IMR-90 (cell line): ENCODE results near the gene AKAP13. TPM values are rescaled to one million over a fixed set of nuclear protein-coding genes. Genes with fewer than 3 reads are reported as not detected.

Experiments
- ATAC-seq: fragments of 200-7000 bp; cut with Tn5 transposase; 2 replicates; pipeline ENCODE4 v1.9.1; 2020; ENCODE audit warnings: low read depth, mild to moderate bottlenecking, moderate library complexity
- BruUV-seq: library from RNA; stranded (reverse); fragments of 400-500 nt; replicated peaks from 2 replicates; lab custom pipeline; 2021; lab: Mats Ljungman, UMichigan
- CTCF ChIA-PET: fragments of 300-600 bp; formaldehyde crosslinking; extraction: SDS; loops from one replicate; lab custom pipeline; 2021; ENCODE audit warnings: antibody characterized with exemption; lab: Yijun Ruan, JAX
- POLR2A ChIA-PET: fragments of 300-600 bp; sonication (Branson Sonifier 250); formaldehyde crosslinking; loops from one replicate; lab custom pipeline; 2022; ENCODE audit warnings: antibody characterized with exemption; ENCODE audit not compliant: unreplicated experiment; lab: Charles Lee
- DNase-seq: peaks from one replicate; pipeline ENCODE4 v3.0.0; 2013
- H2AFZ ChIP-seq: replicated peaks from 2 replicates; pipeline ENCODE3; 2013; ENCODE audit warnings: low read length, mild to moderate bottlenecking; ENCODE audit not compliant: poor library complexity
- H2AK5ac ChIP-seq: 2 replicates; pipeline ENCODE4 v1.6.1; 2013; ENCODE audit warnings: low read depth, low read length, inconsistent platforms
- H2AK9ac ChIP-seq: replicated peaks from 2 replicates; pipeline ENCODE3; 2013; ENCODE audit warnings: mild to moderate bottlenecking, low read depth, low read length, moderate library complexity; ENCODE audit not compliant: poor library complexity
- H2BK120ac ChIP-seq: 2 replicates; pipeline ENCODE4 v1.6.1; 2013; ENCODE audit warnings: low read depth, low read length, inconsistent platforms
- H2BK15ac ChIP-seq: 3 replicates; pipeline ENCODE4 v1.6.1; 2013; ENCODE audit warnings: low read depth, low read length, inconsistent platforms
- H2BK20ac ChIP-seq: 2 replicates; pipeline ENCODE4 v1.6.1; 2013; ENCODE audit warnings: low read depth, mild to moderate bottlenecking, inconsistent platforms, low read length, moderate library complexity
- H2BK5ac ChIP-seq: 2 replicates; pipeline ENCODE4 v1.6.1; 2013; ENCODE audit warnings: mild to moderate bottlenecking, low read depth, low read length, inconsistent platforms; ENCODE audit not compliant: poor library complexity, severe bottlenecking
- H3K14ac ChIP-seq: replicated peaks from 2 replicates; pipeline ENCODE4 v1.6.1; 2013; ENCODE audit warnings: low read depth, low read length, inconsistent platforms
- H3K18ac ChIP-seq: 2 replicates; pipeline ENCODE4 v1.6.1; 2013; ENCODE audit warnings: low read depth, low read length, control low read depth
- H3K23ac ChIP-seq: 2 replicates; pipeline ENCODE4 v1.6.1; 2013; ENCODE audit warnings: low read depth, low read length, inconsistent platforms
- H3K27ac ChIP-seq: 2 replicates; pipeline ENCODE4 v1.5.1; 2013; ENCODE audit warnings: mild to moderate bottlenecking, control low read depth, low read length; ENCODE audit not compliant: insufficient read depth
- H3K27me3 ChIP-seq: 2 replicates; pipeline ENCODE4 v1.6.1; 2013; ENCODE audit warnings: low read length; ENCODE audit not compliant: control insufficient read depth, insufficient read depth
- H3K36me3 ChIP-seq: 2 replicates; pipeline ENCODE4 v1.6.1; 2013; ENCODE audit warnings: low read length, mixed read lengths; ENCODE audit not compliant: control insufficient read depth, insufficient read depth
- H3K4ac ChIP-seq: 2 replicates; pipeline ENCODE4 v1.6.1; 2013; ENCODE audit warnings: low read depth, low read length, inconsistent platforms
- H3K4me1 ChIP-seq: 2 replicates; pipeline ENCODE4 v1.6.1; 2013; ENCODE audit warnings: low read length, mixed read lengths; ENCODE audit not compliant: control insufficient read depth, insufficient read depth
- H3K4me2 ChIP-seq: 2 replicates; pipeline ENCODE4 v1.6.1; 2013; ENCODE audit warnings: low read depth, mild to moderate bottlenecking, control low read depth, low read length, moderate library complexity
- H3K4me3 ChIP-seq: 2 replicates; pipeline ENCODE4 v1.5.1; 2013; ENCODE audit warnings: low read depth, mild to moderate bottlenecking, control low read depth, low read length, moderate library complexity; ENCODE audit not compliant: insufficient read depth
- H3K56ac ChIP-seq: 2 replicates; pipeline ENCODE4 v1.6.1; 2013; ENCODE audit warnings: low read length, inconsistent platforms; ENCODE audit not compliant: insufficient read depth; ENCODE audit errors: extremely low read depth
- H3K79me1 ChIP-seq, 2 experiments: 2 replicates each; pipeline ENCODE4 v1.6.1; 2013; ENCODE audit warnings: low read length in 2 of 2, inconsistent platforms in 1 of 2, low read depth in 1 of 2
- H3K9ac ChIP-seq: 2 replicates; pipeline ENCODE4 v1.6.1; 2013; ENCODE audit warnings: low read depth, low read length, control low read depth
- H3K9me1 ChIP-seq: 2 replicates; pipeline ENCODE4 v1.6.1; 2013; ENCODE audit warnings: low read length, inconsistent platforms; ENCODE audit not compliant: insufficient read depth
- H3K9me3 ChIP-seq: 2 replicates; pipeline ENCODE4 v1.6.1; 2013; ENCODE audit warnings: low read length; ENCODE audit not compliant: control insufficient read depth, insufficient read depth
- H4K20me1 ChIP-seq: 2 replicates; pipeline ENCODE4 v1.6.1; 2013; ENCODE audit warnings: low read length, inconsistent platforms; ENCODE audit not compliant: insufficient read depth
- H4K5ac ChIP-seq: 2 replicates; pipeline ENCODE4 v1.6.1; 2013; ENCODE audit warnings: mild to moderate bottlenecking, low read depth, low read length, control low read depth
- H4K8ac ChIP-seq, 2 experiments: 2 replicates each; pipeline ENCODE4 v1.6.1; 2013; ENCODE audit warnings: low read depth in 2 of 2, low read length in 2 of 2, control low read depth in 1 of 2, inconsistent platforms in 1 of 2
- H4K91ac ChIP-seq: 2 replicates; pipeline ENCODE4 v1.6.1; 2013; ENCODE audit warnings: low read depth, low read length, inconsistent platforms; ENCODE audit not compliant: insufficient read depth
- CEBPB ChIP-seq: IDR thresholded peaks from 2 replicates; pipeline ENCODE4 v1.6.1; 2012; ENCODE audit warnings: low read depth, low read length, improper control_type of control experiment
- CHD1 ChIP-seq: IDR thresholded peaks from 2 replicates; pipeline ENCODE4 v1.6.1; 2012; ENCODE audit warnings: low read depth, low read length, improper control_type of control experiment
- FOS ChIP-seq: fragments of 150-350 bp; IDR thresholded peaks from 2 replicates; pipeline ENCODE4 v1.6.1; 2016; ENCODE audit warnings: low read depth, low read length
- MAFK ChIP-seq: IDR thresholded peaks from 2 replicates; pipeline ENCODE4 v1.6.1; 2012; ENCODE audit warnings: low read depth, low read length, improper control_type of control experiment
- MAZ ChIP-seq: IDR thresholded peaks from 2 replicates; pipeline ENCODE4 v1.6.1; 2012; ENCODE audit warnings: low read depth, mild to moderate bottlenecking, low read length, improper control_type of control experiment, moderate library complexity, borderline replicate concordance
- NFE2L2 ChIP-seq: fragments of 150-350 bp; IDR thresholded peaks from 2 replicates; pipeline ENCODE4 v1.6.1; 2016; ENCODE audit warnings: low read depth, mild to moderate bottlenecking, low read length
- POLR2A ChIP-seq: IDR thresholded peaks from 2 replicates; pipeline ENCODE4 v1.6.1; 2012; ENCODE audit warnings: mild to moderate bottlenecking, low read depth, low read length
- RAD21 ChIP-seq: IDR thresholded peaks from 2 replicates; pipeline ENCODE4 v1.6.1; 2012; ENCODE audit warnings: low read length, improper control_type of control experiment
- RCOR1 ChIP-seq: IDR thresholded peaks from 2 replicates; pipeline ENCODE4 v1.6.1; 2012; ENCODE audit warnings: mild to moderate bottlenecking, low read length, improper control_type of control experiment; ENCODE audit not compliant: insufficient replicate concordance
- RFX5 ChIP-seq: IDR thresholded peaks from 2 replicates; pipeline ENCODE4 v1.8.0; 2012; ENCODE audit warnings: low read depth, mild to moderate bottlenecking, low read length, moderate library complexity
- WGBS, 2 experiments: methylation state at CpG; one replicate each; pipeline versions ENCODE4 v1.1.5 to v1.1.7; 2013; ENCODE audit warnings: missing lambda C conversion rate in 2 of 2; ENCODE audit not compliant: insufficient read length in 1 of 2; ENCODE audit errors: extremely low coverage in 2 of 2; 5-methylcytosine and 5-hydroxymethylcytosine counted together
- dilution Hi-C: fragments of 300-500 bp; cut with HindIII; formaldehyde crosslinking; loops from one replicate; pipeline ENCODE4 v1.14.3; 2018; ENCODE audit warnings: low sequenced_read_pairs; ENCODE audit not compliant: unreplicated experiment
- in situ Hi-C: fragments of 300-500 bp; cut with MboI; formaldehyde crosslinking; loops from 3 replicates; pipeline ENCODE4 v1.14.3; 2019; ENCODE audit warnings: low sequenced_read_pairs, inconsistent platforms, mixed read lengths
- intact Hi-C: fragments of 100-400 bp; cut with micrococcal nuclease; formaldehyde crosslinking; loops from 2 replicates; pipeline ENCODE4 v1.10.0; 2022
- polyA plus RNA-seq, 3 experiments: library from polyadenylated mRNA; depleted of rRNA; stranded (reverse); fragments of >200 nt; gene quantifications; 2 replicates each; pipeline ENCODE4 v1.2.3, GENCODE V29; 2012; ENCODE audit warnings: low replicate concordance in 1 of 3
- total RNA-seq: library from RNA; depleted of rRNA; stranded (reverse); fragments of >200 nt; gene quantifications from 2 replicates; pipeline ENCODE4 v1.2.3, GENCODE V29; 2012
- TF ChIP-seq, protein P1 (sequence below): conservative IDR thresholded peaks from 2 replicates; pipeline ENCODE4 v1.5.1; 2012; ENCODE audit warnings: mild to moderate bottlenecking, low read depth, low read length, improper control_type of control experiment
- TF ChIP-seq, protein P2 (sequence below): fragments of 150-350 bp; IDR thresholded peaks from 2 replicates; pipeline ENCODE4 v1.6.1; 2017; ENCODE audit warnings: mild to moderate bottlenecking, antibody characterized with exemption, low read length, low read depth
- TF ChIP-seq, protein P3 (sequence below): fragments of 150-350 bp; IDR thresholded peaks from 2 replicates; pipeline ENCODE4 v1.6.1; 2016; ENCODE audit warnings: low read depth, mild to moderate bottlenecking, low read length, moderate library complexity, borderline replicate concordance

Gene AKAP13
- total and polyA plus RNA-seq, 2 of the 4 experiments (the other 2 are of a cell fraction), result 10.4 to 46.4 TPM

DNA sequence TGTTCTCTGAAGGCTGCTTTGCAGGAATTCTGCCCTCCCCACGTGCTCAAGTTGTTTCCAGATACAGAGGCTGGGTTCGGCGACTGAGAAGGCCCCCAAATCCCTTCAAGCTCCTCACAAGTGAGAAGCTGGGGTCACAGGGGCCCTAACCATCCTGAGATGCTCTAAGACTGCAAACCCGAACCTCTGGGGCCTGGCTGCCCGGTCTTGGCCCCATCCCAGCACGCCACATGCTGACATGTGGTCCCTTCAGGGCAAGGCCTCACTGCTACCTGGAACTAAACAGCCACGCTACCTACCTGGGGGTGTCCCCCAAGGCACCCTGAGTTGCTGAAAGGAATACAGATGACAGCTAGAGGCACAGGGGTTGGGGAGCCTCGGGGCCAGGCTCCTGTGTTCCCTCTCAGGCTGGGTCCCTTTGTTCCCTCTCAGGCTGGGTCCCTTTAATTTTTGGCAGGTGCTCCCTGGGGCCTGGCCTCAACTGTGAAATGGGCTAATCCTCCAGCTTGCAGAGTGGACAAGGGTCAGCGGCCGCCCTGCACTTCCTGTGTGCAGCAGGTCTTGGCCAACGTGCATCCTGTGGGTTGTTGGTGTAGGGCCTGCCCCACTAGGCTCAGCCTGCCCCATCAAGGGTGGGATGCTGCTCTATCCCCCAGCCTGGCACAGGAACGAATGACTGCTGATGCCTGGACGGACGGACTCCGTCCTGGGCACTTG lies 381.8 kb downstream of the AKAP13 start:
- POLR2A ChIA-PET, result no interaction called here
- CTCF ChIA-PET, result interaction anchor here (0.7 kb wide), 1 partner anchor 19 kb away, joined by 3 read pairs; no protein-coding TSS in a partner anchor
- WGBS, 2 experiments, result 90% methylated on average over 10 of the region's 15 CpGs; no CpG with 5 or more reads in 1 of the 2 experiments

More for the DNA sequence above, 381.8 kb downstream of the AKAP13 start:
- Histone ChIP-seq H3K4me2 (no peak overlapping the region), H3K36me3 (peaks cover 5% of the 10 kb centered on the region; the same call in 1 of the 2 replicates), H2AK5ac (no peak overlapping the region), H3K4me3 (no peak overlapping the region), H4K91ac (no peak overlapping the region), H3K14ac (no peak overlapping the region), H3K9me3 (no peaks in the 10 kb centered on the region), H3K56ac (no peak overlapping the region), H2BK20ac (no peak overlapping the region), H3K9me1 (0 out of 2 replicates have a peak, but pooled peaks cover 4% of the 10 kb centered on the region), H3K23ac (no peak overlapping the region), H3K27ac (no peak overlapping the region), H2BK120ac (no peak overlapping the region), H4K8ac (no peak overlapping the region), H3K18ac (no peak overlapping the region), H3K4me1 (no peaks in the 10 kb centered on the region; the same call in 1 of the 2 replicates), H3K4ac (no peak overlapping the region), H3K27me3 (no peaks in the 10 kb centered on the region), H4K20me1 (peaks cover 19% of the 10 kb centered on the region; the same call in 1 of the 2 replicates), H2AFZ (no peak overlapping the region), H3K79me1 (peaks cover 0 to 22% of the 10 kb centered on the region in 2 experiments; a peak in 2 of 4 replicates), H2BK15ac (no peak overlapping the region), H3K9ac (no peak overlapping the region), H4K5ac (no peak overlapping the region), H2BK5ac (no peak overlapping the region), H2AK9ac (no peak overlapping the region)
- intact Hi-C loops (no loop called here), in situ Hi-C loops (no loop called here), dilution Hi-C loops (no loop called here)
- DNase-seq (no peak), ATAC-seq (no peak)
- no TSS peak for BruUV-seq
- TF ChIP-seq, protein P1, sequence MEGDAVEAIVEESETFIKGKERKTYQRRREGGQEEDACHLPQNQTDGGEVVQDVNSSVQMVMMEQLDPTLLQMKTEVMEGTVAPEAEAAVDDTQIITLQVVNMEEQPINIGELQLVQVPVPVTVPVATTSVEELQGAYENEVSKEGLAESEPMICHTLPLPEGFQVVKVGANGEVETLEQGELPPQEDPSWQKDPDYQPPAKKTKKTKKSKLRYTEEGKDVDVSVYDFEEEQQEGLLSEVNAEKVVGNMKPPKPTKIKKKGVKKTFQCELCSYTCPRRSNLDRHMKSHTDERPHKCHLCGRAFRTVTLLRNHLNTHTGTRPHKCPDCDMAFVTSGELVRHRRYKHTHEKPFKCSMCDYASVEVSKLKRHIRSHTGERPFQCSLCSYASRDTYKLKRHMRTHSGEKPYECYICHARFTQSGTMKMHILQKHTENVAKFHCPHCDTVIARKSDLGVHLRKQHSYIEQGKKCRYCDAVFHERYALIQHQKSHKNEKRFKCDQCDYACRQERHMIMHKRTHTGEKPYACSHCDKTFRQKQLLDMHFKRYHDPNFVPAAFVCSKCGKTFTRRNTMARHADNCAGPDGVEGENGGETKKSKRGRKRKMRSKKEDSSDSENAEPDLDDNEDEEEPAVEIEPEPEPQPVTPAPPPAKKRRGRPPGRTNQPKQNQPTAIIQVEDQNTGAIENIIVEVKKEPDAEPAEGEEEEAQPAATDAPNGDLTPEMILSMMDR, result no peak
- TF ChIP-seq POLR2A (no peak), MAZ (no peak), MAFK (no peak), RFX5 (no peak), FOS (no peak), CEBPB (no peak), RCOR1 (no peak), NFE2L2 (no peak), RAD21 (no peak), CHD1 (no peak)
- TF ChIP-seq, protein P2, sequence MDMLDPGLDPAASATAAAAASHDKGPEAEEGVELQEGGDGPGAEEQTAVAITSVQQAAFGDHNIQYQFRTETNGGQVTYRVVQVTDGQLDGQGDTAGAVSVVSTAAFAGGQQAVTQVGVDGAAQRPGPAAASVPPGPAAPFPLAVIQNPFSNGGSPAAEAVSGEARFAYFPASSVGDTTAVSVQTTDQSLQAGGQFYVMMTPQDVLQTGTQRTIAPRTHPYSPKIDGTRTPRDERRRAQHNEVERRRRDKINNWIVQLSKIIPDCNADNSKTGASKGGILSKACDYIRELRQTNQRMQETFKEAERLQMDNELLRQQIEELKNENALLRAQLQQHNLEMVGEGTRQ, result no peak
- TF ChIP-seq, protein P3, sequence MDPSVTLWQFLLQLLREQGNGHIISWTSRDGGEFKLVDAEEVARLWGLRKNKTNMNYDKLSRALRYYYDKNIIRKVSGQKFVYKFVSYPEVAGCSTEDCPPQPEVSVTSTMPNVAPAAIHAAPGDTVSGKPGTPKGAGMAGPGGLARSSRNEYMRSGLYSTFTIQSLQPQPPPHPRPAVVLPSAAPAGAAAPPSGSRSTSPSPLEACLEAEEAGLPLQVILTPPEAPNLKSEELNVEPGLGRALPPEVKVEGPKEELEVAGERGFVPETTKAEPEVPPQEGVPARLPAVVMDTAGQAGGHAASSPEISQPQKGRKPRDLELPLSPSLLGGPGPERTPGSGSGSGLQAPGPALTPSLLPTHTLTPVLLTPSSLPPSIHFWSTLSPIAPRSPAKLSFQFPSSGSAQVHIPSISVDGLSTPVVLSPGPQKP, result no peak
